Renal cortical epithelial cell (primary cell): Measurements from ENCODE around the gene ONECUT1. TPM values are rescaled to one million over a fixed set of nuclear protein-coding genes. Genes with fewer than 3 reads are reported as not detected.

Experiments
- DNase-seq: peaks from one replicate; pipeline ENCODE4 v3.0.0-alpha.2; 2011; ENCODE audit warnings: low read depth
- total RNA-seq: library from RNA; depleted of rRNA; stranded (reverse); fragments of >200 nt; gene quantifications from 2 replicates; pipeline ENCODE4 v1.2.3, GENCODE V29; 2014

ONECUT1 gene
- total RNA-seq, 1 donor from 2014 or later: 0.10 TPM

DNA sequence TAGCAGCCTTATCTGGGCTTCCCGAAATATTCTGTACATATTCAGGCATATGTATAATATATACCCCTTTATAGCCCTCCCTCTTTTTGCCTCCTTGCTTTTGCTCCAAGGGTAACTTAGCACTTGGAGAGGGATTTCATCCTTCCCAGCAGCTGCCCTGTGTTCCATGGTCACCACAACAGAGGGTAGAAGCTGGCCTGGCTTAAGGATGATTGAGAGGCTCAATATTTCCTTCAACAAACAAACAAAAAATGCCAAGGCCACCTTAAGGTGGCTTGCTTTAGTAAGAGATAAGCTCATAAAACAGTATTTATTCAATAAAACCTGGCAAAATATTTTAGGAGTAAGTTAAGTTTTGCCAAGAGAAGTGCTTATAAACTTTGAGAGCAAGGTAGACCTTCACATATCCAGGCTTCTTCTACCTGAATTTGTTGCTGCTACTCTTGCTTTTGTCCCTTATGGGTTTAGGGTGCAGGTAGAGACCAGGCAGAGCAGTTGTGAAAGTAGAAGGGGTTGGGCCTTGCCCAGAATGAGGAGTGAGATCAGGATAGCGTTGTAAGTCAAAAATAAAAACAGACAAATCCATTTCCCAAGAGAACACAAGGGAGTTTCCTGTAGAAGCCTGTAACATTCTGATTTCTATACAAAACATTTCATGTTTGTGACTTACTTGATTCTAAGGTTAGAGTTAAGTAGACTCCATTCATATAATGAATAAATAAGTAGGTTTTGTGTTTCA is 58.2 kb downstream of the ONECUT1 start:
- no peak for DNase-seq

- no peak for DNase-seq
Measured at GRCh38 chr15:52731004-52731403, 59.1 kb downstream of the ONECUT1 start.

GRCh38 chr15:52730594-52730993 is 59.5 kb downstream of the ONECUT1 start:
- DNase-seq: no peak

DNA sequence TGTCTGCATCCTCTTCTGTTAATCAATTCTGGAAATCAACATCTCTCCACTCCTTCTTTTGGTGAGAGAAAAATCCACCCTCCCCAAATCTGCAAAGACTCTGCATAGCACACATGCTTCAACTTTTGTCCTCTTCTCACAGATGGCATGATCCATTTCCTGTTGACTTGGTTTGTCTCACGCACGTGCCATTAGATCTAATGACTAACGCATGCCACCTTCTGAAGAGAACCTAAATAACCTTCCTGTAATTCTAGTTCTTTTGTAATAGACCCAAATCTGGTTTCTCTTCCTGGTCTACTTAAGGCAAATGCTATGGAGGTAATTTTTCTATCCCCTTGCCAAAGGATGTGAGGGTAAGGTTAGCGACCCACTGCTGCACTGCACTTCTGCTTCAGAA is 60.0 kb downstream of the ONECUT1 start:
- DNase-seq: peak; percentile 66

GRCh38 chr15:52728899-52729298 is 61.2 kb downstream of the ONECUT1 start:
- peak; percentile 84 for DNase-seq

DNA sequence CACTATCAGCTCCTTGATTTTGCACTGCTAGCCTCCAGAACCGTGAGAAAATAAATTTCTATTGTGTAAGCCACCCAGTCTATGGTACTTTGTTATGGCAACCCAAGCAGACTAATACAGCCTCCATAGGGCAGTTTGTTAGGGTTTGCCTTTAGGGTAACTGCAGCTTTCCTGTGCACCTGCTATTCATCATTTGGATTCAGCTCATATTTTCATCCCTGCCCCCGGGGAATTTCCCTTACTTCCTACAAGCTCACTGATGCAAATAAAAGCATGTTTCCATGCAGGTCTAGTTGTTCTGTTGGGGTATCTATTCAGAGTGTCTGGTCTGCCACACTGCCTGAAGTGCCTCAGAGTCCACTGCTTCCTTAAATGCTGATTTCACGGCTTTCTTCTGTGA is 62.3 kb downstream of the ONECUT1 start:
- peak; percentile 62 for DNase-seq

GRCh38 chr15:52726195-52726594 is 63.9 kb downstream of the ONECUT1 start:
- no peak for DNase-seq

- no peak for DNase-seq
Measured at GRCh38 chr15:52718551-52718950, 71.6 kb downstream of the ONECUT1 start.

- DNase-seq: no peak
Measured at GRCh38 chr15:52717924-52718323, 72.2 kb downstream of the ONECUT1 start.

DNA sequence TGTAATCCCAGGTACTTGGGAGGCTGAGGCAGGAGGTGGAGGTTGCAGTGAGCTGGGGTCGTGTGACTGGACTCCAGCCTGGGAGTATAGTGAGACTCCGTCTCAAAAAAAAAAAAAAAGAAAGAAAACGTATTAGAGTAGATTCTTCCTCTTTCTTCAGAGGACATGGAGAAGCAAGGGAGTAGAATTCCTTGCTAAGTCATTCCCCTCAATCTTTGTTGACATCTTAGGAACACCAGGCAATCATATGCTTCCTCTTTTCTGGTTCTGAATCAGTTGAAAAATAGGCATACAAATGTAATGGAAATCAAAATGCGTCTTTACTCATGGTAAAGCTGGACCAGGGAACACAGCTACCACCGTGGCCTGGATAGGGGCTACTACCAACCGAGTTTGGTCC is 72.7 kb downstream of the ONECUT1 start:
- DNase-seq: no peak

DNA sequence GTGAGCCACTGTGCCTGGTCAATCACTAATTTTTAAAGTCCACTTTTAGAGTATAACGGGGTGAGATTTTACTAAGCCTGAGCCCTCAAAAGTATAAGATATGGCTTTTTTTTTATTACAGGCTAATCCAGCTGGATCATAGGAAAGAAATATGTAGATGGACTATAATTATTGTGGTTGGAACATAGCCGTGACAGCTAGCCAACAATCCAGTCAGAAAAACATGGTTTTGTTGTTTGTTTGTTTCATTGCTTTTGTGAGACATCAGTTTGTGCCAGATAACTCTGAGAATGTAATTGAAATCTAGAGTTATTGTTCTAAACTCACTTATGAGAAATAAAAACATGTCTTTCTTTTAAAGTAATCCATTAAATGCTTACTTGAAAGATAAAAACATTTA is 73.6 kb downstream of the ONECUT1 start:
- DNase-seq: no peak

DNA sequence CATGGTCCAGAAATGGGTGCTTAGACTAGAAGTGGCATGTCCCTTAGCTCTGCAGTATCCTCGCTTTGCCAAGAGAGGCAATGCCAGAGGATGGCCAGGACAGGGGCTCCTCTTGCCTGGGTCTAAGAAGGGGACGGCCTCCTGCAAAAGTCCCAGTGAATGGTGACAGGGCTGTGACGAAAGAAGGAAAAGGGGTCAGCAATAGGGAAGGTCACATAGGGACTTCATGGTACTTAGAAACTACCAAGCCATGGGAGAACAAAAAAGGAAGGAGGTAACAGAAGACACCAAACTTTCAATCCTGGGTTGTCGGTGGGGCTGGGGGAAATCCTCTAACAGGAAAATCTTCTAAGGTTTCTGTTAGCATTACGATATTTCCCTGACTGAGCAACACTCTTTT is 74.7 kb downstream of the ONECUT1 start:
- DNase-seq: no peak

DNA sequence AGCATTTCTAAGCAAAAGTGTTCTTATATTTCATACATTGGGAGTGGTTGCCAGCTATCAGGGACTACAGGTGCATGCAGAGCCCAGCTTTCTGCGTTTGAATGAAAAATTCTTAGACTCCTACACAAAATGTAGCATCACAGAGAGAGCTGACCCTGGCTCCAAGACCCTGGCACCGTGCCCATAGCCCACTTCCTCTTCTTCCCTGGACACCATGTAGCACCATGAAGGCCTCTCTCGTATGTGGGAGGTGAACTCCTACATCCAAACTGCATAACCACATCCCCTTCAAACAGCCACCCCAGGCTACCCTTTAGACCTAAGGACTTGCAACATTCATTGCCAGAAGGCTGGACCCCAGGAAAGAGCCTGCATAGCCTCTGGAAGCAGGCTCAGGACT is 75.2 kb downstream of the ONECUT1 start:
- DNase-seq: no peak

DNA sequence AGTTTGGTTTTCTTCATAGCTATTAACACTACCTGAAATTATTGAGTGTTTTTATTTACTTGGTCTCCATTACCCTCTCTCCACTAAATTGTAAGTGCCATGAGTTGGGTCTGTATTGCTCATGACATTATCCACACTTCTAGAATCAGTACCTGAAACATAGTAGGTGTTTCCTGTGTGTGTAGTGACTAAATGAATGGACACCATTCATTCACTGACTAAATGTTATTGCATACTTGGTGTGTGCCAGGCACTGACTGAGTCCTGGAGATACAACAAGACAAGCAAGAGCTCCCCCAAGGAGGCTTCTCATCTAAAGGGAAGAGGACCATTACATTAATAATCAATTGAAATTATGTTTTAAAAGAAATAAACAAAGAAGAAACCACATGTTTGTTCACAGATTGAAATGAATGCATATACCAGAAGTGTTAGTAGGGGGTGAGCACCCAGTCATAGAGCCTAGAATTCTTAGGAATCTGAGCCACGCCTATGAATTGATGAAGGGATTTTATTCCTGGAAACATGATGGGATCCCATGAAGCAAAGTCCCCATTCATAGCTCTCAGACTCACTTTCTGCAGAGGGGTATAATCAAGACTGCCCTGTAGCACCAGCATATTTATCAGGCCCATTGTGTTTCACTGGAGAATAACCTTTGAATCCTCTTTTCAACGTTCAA is 79.3 kb downstream of the ONECUT1 start:
- DNase-seq: no peak

GRCh38 chr15:52710050-52710707 is 80.0 kb downstream of the ONECUT1 start:
- DNase-seq: no peak

GRCh38 chr15:52709187-52709981 is 80.8 kb downstream of the ONECUT1 start:
- no peak for DNase-seq

Other genes with a start within 250 kb of the ONECUT1 start
- 175 and 183 TPM in 2 replicates for gene ARPP19, start 221.3 kb downstream of the ONECUT1 start, total RNA-seq
- 10.2 and 51.5 TPM in 2 replicates for gene ATOSA, start 110.9 kb downstream of the ONECUT1 start, total RNA-seq